Neural progenitor cell (in vitro differentiated cells): Measurements from ENCODE around the gene RPL37.

Experiments used
- CTCF ChIP-seq: fragments of 200-600 bp; sonication (generic); IDR thresholded peaks from 2 replicates; pipeline ENCODE4 v1.5.1; 2017; ENCODE audit warnings: antibody characterized with exemption, mild to moderate bottlenecking
- EZH2 ChIP-seq: fragments of 200-600 bp; sonication (generic); IDR thresholded peaks from 2 replicates; pipeline ENCODE4 v1.6.1; 2017; ENCODE audit warnings: antibody characterized with exemption, mild to moderate bottlenecking, moderate library complexity
- EZH2phosphoT487 ChIP-seq: fragments of 200-600 bp; sonication (generic); IDR thresholded peaks from 2 replicates; pipeline ENCODE4 v1.6.1; 2017; ENCODE audit warnings: antibody characterized with exemption

GRCh38 chr5:40838086-40838485, 3.1 kb upstream of the RPL37 start:
- TF ChIP-seq CTCF (no peak), EZH2phosphoT487 (no peak), EZH2 (no peak)
